Raji (cell line): ENCODE results near the gene DSG1.

Experiments used
- POLR2A ChIP-seq: IDR thresholded peaks from 2 replicates; pipeline ENCODE4 v1.6.1; 2011; ENCODE audit warnings: low read depth, low read length, control low read depth; ENCODE audit not compliant: insufficient read depth

Gene DSG1

DNA sequence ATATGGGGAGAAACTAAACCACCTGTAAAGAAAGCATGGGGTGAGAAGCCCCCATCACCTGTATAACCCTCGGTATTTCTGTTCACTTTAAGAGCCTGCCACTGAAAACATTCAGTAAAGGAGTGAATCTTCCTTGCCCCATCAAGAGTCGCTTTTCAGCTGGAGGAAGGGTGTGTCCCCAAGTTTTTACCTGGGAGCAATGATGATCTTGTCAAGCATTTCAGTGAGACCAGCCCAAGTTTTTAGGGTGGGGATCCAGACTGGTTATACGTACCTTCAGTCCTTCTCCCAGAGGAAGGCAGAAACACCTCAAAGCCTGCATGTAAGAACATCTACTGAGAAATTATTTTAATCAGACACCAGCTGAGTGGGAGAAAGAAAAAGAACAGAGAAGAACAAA, at the start of gene DSG1:
Gene DSG1 (plus strand): TSS at position 301 of the 400 bp plus-strand sequence. CDS start 141 bp downstream, outside the sequence.
- no peak for TF ChIP-seq POLR2A

DNA sequence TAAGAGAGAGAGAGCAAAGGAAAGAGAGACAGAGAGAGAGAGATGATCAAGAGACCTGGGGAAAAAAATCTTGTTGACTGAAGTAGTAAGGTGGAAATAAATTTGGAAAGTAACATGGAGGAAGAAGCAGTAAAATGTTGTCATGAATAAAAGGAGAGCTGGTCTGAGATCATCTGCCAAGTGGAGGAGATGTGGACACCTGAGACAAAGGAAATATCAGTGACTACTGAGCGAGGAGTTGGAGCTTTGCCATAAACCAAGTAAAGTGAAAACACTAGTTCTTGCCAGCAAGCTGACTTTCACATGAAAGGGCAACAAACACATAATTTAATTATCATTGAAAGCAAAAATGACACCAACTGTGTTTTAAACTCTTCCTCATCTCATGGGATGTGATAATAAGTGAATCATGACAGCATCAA, 49.0 kb upstream of the DSG1 start:
- TF ChIP-seq POLR2A, result no peak

DNA sequence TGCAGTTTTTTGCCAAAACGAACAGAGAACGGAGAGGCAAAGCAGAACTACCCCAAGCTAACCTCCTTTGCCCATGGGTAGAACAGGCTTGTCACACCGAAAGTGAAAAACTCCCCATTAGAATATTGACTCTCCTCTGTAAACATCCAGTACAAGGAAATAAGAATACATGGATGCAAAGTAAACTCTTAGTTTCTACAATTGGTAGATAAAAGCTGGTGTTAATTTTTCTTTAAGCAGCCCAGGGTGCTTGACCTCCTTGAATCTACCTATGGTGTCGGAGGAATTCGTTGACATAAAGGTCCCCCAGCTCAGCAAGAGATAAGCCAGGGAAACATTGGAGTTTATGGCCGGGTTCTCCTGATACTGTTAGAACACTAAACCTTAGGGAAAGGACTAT, 48.4 kb upstream of the DSG1 start:
- no peak for TF ChIP-seq POLR2A

DNA sequence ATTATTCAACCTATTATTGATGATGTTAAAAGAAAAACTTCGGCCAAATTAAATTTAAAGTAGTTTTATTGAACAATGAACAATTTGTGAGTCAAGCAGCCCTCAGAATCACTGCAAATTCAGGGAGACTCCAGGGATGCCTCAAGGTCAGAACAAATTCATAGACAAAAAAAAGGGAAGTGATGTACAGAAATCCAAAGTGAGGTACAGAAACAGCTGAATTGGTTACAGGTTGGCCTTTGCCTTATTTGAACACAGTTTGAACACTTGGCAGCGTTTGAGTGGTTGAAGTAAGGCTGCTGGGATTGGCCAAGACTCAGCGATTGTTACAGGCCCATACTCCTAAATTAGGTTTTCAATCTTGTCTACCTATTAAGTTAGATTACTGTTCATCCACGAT, 47.4 kb upstream of the DSG1 start:
- no peak for TF ChIP-seq POLR2A

DNA sequence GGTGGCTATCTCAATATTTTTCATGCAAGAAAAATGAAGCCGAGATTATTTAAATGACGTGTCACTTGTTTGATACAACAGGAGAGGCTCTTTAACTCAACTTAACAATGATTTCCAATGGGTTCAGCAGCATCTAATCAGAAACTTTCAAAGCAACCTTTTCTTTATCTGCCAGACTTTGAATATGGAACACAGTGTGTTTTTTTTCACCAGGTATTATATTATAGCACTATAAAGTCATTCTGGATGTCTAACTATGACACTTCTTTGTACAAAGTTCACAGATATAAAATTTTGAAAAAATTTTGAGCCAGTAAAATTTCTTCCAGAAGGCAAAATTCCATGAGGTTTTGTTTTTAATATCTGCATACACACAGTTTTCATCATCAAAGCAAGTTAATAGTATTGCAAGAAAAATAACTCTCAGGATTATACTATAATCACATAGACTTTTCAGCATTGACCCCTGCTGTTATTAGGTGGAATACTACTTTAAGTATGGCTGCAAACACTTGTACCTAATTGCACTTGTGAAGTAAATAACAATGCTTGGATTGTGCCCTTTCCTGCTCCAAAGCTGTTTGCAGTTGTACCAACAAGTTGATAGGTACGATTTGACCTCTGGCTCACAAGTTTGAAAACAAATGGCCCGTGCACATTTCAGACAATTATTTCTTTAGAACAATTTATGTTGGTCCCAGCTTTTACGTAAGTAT, 44.0 kb upstream of the DSG1 start:
- TF ChIP-seq POLR2A, result no peak

DNA sequence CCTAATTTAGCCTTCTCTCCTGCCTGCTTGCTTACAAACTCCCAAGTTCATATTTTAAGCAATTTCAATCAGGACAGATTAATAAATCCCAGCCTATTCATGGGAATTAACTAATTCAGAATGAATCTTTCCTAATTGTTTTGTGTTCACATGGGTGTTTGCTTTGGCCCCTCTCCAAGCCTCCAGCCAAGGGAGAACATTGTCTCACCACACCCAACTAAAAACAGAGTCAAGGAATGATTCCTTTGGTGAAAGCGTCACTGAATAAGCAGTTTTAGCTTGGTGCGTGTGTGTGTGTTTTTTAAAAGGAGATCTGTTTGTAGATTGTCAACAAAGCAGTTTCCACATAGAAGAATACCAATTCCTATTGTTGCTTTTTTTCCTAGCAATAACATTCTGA, 43.0 kb upstream of the DSG1 start:
- TF ChIP-seq POLR2A, result no peak

DNA sequence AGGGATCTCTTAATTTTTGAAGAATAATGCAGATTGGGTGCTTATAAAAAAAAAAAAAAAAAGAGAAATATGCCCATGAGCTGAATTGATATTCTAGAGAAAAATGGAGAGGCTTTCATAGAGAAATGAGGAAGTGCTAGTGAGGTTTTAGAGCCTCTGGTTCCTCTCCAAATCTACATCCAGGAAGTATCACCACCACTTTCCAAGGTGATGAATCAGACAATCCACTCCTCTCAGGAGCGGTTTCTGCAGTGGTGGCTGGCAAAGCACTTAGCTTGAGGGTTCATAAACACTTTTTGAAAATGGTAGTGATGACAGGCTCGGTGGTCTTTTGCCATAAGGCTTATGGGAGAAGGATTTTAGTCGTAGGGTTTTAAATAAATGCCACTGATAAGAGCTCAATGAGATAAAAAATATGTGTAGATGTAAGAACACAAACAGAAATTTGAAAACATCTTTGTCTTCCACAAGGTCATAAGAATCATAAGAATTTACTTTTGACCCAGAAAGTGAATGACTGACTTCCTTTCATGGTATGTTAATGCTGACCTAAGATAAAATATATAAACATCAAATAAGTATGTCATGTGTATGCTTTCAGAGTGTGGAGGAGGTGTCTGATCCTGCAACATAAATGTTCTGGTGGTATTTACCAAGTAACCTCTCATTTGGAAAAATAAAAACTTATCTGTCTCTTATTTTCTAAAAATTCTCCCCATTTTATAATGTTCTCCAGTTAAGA, 42.1 kb upstream of the DSG1 start:
- no peak for TF ChIP-seq POLR2A

DNA sequence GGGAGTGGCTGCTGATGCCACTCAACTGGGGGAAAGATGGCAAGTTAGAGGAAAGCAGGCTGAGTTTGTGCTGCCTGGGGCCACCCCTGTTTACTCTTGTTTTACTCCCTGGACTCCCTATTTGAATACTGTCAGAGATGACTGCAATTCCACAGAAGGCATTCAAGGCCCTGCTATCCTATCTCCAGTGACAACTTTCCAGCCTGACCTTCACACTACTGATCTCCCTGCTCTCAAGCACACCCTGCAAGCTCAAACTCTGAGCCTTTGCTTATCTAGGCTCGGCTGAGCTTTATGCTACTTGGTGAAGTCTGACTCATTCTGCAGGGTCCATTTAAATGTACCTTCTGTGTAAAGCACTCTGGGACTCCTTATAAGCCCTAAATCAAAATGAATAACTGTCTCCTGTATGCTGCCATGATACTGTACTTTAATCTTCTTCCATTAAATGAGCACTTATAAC, 39.3 kb upstream of the DSG1 start:
- TF ChIP-seq POLR2A, result no peak

DNA sequence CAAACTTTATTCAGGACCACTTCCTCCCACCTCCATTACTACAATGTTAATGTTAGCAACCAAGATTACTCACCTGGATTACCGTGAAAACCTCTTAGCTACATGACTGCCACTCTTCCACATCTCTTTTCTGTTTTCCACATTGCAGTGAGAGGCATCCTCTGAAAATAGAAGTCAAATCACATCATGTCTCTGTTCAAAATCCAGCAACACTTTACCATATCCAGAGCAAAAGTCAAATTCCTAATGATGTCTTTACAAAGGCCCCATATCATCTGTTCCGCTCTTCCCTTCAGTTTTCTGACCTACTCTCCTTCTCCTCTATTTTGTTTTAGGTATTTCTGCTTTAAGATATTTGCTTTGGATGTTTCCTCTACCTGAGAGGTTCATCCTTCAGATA, 37.5 kb upstream of the DSG1 start:
- no peak for TF ChIP-seq POLR2A

DNA sequence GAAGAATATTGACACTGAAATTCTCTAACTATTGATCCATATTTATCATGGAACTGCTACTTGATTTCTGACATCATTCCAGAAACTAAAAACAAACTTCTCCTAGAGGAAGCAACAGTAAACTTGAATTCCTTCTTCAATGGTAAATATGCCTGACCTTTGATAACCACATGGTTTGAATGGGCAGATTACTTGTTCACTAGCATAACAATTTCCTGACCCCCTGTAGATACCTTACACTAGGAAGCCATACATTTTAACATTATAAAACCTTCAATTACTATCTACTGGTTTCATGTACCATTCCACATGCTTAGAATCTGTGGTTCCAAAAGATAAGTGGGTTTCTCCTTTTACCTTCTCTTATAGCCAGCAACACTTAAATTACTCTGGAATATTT, 36.5 kb upstream of the DSG1 start:
- no peak for TF ChIP-seq POLR2A

DNA sequence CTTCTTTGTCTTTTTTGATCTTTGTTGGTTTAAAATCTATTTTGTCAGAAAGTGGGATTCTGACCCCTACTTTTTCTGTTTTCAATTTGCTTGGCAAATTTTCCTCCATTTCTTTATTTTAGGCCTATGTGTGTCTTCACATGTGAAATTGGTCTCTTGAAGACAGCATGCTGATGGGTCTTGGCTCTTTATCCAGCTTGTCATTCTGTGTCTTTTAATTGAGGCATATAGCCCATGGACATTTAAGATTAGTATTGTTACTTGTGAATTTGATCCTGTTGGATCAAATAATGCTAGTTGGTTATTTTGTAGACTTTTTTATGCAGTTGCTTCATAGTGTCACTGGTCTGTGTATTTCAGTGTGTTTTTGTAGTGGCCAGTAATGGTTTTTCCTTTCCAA, 26.3 kb upstream of the DSG1 start:
- TF ChIP-seq POLR2A, result no peak

DNA sequence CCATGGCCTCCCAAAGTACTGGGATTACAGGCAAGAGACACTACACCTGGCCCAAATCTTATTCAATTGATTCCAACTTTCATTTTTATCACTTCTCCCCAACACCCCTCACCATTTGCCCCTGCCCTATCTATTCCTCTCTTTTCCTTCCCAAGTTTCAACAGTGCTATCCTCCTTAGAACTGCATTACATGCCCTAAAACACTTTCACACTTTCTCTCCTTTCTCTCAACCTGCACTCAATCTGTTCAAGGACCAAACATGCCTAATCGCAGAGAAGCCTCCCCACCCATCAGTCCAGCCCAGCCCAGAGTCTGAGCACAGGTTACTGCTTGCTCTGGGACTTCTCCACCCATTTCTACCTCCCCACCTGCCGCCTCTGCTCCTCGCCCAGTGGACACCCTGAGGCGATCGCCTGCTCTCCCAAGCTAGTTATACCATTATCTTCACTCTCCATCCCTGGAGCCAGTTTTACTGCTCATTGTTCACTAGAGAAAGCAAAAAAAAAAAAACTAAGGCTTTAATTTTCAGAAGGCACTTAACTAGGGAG, 23.7 kb upstream of the DSG1 start:
- TF ChIP-seq POLR2A, result no peak

DNA sequence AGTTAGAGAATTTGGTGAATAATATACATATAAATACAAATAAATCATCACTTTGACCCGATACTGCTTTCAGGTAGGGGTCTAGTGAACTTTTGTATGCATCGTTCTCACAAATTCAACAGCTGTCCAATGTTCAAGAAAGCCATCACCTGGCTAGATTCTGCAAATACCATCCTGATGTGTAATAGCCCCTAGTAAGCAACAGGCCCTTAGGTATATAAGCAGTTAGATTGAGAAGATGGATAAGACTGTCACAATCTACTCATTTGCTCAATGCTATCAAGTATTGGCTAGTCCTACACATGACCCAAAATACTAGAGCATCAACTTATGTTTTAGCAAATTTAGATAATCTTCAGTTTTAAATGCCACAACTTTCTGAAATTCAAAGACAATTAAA, 20.7 kb upstream of the DSG1 start:
- no peak for TF ChIP-seq POLR2A

DNA sequence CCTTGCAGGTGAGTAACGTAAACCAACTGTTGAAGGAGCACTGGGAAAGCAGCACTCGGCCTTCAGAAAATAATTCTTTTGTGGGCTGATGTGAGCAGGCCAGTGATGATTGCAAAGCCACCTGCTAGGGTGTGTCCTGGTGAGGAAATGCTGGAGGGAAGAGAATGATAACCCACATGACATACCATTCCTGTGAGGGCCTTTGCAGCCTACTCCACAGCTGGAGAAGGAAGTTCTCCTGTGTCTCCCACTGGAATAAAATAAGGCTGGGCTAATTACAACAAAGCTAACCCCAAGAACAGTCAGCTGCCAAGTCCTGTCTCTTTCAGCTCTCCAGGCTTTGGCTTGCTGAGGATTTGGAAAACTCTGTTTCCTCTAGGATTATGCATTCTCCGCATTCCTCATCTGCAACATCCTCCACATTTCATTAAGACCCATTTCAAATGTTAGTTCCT, 16.7 kb upstream of the DSG1 start:
- TF ChIP-seq POLR2A, result no peak

DNA sequence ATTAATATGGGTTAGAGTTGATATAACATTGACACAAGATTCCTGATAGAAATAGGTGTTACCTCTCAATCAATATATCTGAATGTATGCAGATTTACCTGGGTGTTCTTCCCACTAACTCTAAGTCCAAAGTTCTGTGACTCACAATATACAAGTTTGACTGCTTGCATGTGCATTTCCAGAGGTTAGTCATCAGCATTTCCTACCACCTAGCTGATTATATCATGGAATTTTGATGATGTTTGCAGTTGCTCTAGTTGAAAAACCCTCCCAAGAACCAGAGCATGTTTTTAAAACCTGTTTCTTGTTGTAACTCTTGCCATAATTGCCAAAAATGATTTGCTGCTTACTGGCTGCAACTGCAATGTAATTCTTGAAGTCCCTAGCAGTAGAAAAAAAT, 15.0 kb upstream of the DSG1 start:
- TF ChIP-seq POLR2A, result no peak

DNA sequence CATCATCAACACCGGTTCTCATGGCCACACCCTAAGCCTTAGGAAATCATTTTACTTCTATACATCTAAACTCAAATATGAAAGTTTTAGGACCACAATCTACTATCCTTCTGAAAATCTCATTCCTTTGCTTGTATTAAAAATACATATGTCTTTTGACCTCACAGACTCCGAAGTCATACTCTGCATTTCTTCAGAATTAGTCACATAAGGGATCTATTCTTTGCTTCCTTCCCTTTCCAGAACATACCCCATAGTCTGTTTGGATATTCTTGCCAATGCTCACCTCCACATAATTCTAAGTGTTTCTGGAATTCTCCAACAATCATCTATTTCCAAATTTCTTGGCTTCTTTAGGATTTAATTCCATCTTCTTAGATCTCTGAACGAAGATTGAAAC, 14.2 kb upstream of the DSG1 start:
- no peak for TF ChIP-seq POLR2A
